H1 (cell line): ENCODE data around the gene FBXO21. TPM values are rescaled to one million over a fixed set of nuclear protein-coding genes. Genes with fewer than 3 reads are reported as not detected.

Experiments used
- CTCF ChIA-PET: fragments of 300-600 bp; sonication (Branson Sonifier 250); formaldehyde crosslinking; loops from one replicate; lab custom pipeline; 2021; ENCODE audit not compliant: partially characterized antibody; lab: Charles Lee
- POLR2A ChIA-PET: fragments of 300-600 bp; sonication (Branson Sonifier 250); formaldehyde crosslinking; loops from one replicate; lab custom pipeline; 2021; ENCODE audit warnings: inconsistent platforms; ENCODE audit not compliant: partially characterized antibody; lab: Charles Lee
- DNase-seq, 2 experiments: peaks; one replicate each; pipeline versions ENCODE4 v3.0.0 to v3.0.0-alpha.2; 2010 to 2022; ENCODE audit warnings: low spot score in 2 of 2, low read depth in 1 of 2, mixed read lengths in 1 of 2
- FAIRE-seq: peaks from 2 replicates; lab custom pipeline; 2011; peaks lifted over from hg19 to GRCh38; lab: Jason Lieb, UNC
- H2AFZ ChIP-seq: 2 replicates; pipeline ENCODE4 v1.8.1; 2012; ENCODE audit warnings: low read length, inconsistent platforms
- H2AK5ac ChIP-seq: 2 replicates; pipeline ENCODE4 v1.6.1; 2013; ENCODE audit warnings: low read depth, low read length
- H2BK120ac ChIP-seq: replicated peaks from 2 replicates; pipeline ENCODE3; 2013; ENCODE audit warnings: low read depth, low read length, inconsistent platforms
- H2BK12ac ChIP-seq: 2 replicates; pipeline ENCODE4 v1.6.1; 2013; ENCODE audit warnings: low read depth, low read length
- H2BK15ac ChIP-seq: 2 replicates; pipeline ENCODE4 v1.6.1; 2013; ENCODE audit warnings: low read length
- H2BK20ac ChIP-seq: 2 replicates; pipeline ENCODE4 v1.6.1; 2013; ENCODE audit warnings: low read length
- H2BK5ac ChIP-seq: 2 replicates; pipeline ENCODE4 v1.6.1; 2013; ENCODE audit warnings: low read depth, low read length
- H3K14ac ChIP-seq: 2 replicates; pipeline ENCODE4 v1.6.1; 2013; ENCODE audit warnings: inconsistent platforms; ENCODE audit not compliant: insufficient read length
- H3K18ac ChIP-seq: 2 replicates; pipeline ENCODE4 v1.6.1; 2013; ENCODE audit warnings: low read length; ENCODE audit errors: extremely low read depth
- H3K23ac ChIP-seq: 2 replicates; pipeline ENCODE4 v1.6.1; 2013; ENCODE audit warnings: inconsistent platforms; ENCODE audit not compliant: insufficient read length
- H3K23me2 ChIP-seq: 2 replicates; pipeline ENCODE4 v1.6.1; 2013; ENCODE audit warnings: low read depth, low read length
- H3K27ac ChIP-seq: 2 replicates; pipeline ENCODE4 v1.6.1; 2011; ENCODE audit warnings: low read depth, low read length, inconsistent platforms
- H3K27me3 ChIP-seq, 4 experiments: replicated peaks in 1 of 4; 1 replicate in 1 of 4; 2 replicates in 3 of 4; pipeline versions ENCODE4 v1.6.1 to v1.8.1; 2011 to 2013; ENCODE audit warnings: low read length in 3 of 4, mild to moderate bottlenecking in 3 of 4, inconsistent platforms in 2 of 4, mixed read lengths in 2 of 4, moderate library complexity in 1 of 4; ENCODE audit not compliant: control insufficient read depth in 3 of 4, insufficient read depth in 3 of 4; ENCODE audit errors: extremely low read depth in 1 of 4
- H3K36me3 ChIP-seq, 4 experiments: 2 replicates each; pipeline versions ENCODE4 v1.6.1 to v1.8.1; 2011 to 2013; ENCODE audit warnings: mild to moderate bottlenecking in 4 of 4, low read length in 3 of 4, moderate library complexity in 2 of 4, control low read depth in 1 of 4, inconsistent platforms in 1 of 4; ENCODE audit not compliant: insufficient read depth in 4 of 4, control insufficient read depth in 2 of 4
- H3K4ac ChIP-seq: replicated peaks from 2 replicates; pipeline ENCODE3; 2013; ENCODE audit warnings: low read length, low read depth, mixed read lengths, inconsistent platforms; ENCODE audit not compliant: insufficient read length
- H3K4me1 ChIP-seq, 4 experiments: replicated peaks in 1 of 4; 1 replicate in 1 of 4; 2 replicates in 3 of 4; pipeline versions ENCODE4 v1.6.1 to v1.8.1; 2011 to 2013; ENCODE audit warnings: low read length in 3 of 4, inconsistent platforms in 2 of 4, mixed read lengths in 1 of 4; ENCODE audit not compliant: insufficient read depth in 4 of 4, control insufficient read depth in 3 of 4
- H3K4me2 ChIP-seq, 2 experiments: 2 replicates each; pipeline versions ENCODE4 v1.6.1 to v1.8.1; 2011 to 2013; ENCODE audit warnings: low read depth in 2 of 2, low read length in 2 of 2, control low read depth in 1 of 2, inconsistent platforms in 1 of 2, mild to moderate bottlenecking in 1 of 2; ENCODE audit not compliant: insufficient read depth in 1 of 2
- H3K4me3 ChIP-seq, 4 experiments: fragments of 200-600, 300-600 bp in 1 of 4; sonication (generic), shearing (Covaris generic), sonication (Bioruptor Twin) in 1 of 4; 2 replicates each; pipeline versions ENCODE4 v1.5.1 to v1.8.1; 2011 to 2016; ENCODE audit warnings: low read length in 4 of 4, low read depth in 3 of 4, control low read depth in 2 of 4, inconsistent platforms in 2 of 4, mild to moderate bottlenecking in 2 of 4, mixed read lengths in 1 of 4, moderate library complexity in 1 of 4; ENCODE audit not compliant: insufficient read depth in 2 of 4; ENCODE audit errors: extremely low read depth in 1 of 4
- H3K56ac ChIP-seq: replicated peaks from 2 replicates; pipeline ENCODE3; 2013; ENCODE audit warnings: low read depth, mild to moderate bottlenecking, mixed read lengths, low read length, inconsistent platforms; ENCODE audit not compliant: insufficient read length
- H3K79me1 ChIP-seq: 2 replicates; pipeline ENCODE4 v1.6.1; 2013; ENCODE audit warnings: low read depth, low read length, control low read depth
- H3K79me2 ChIP-seq, 2 experiments: 2 replicates each; pipeline versions ENCODE4 v1.6.1 to v1.8.1; 2012 to 2013; ENCODE audit warnings: low read length in 2 of 2, mild to moderate bottlenecking in 2 of 2, inconsistent platforms in 1 of 2; ENCODE audit not compliant: insufficient read depth in 2 of 2, control insufficient read depth in 1 of 2
- H3K9ac ChIP-seq, 4 experiments: replicated peaks in 1 of 4; 1 replicate in 1 of 4; 2 replicates in 3 of 4; pipeline versions ENCODE4 v1.6.1 to v1.8.1; 2011 to 2013; ENCODE audit warnings: low read depth in 3 of 4, low read length in 3 of 4, control low read depth in 2 of 4, mild to moderate bottlenecking in 2 of 4, moderate library complexity in 2 of 4, inconsistent platforms in 1 of 4; ENCODE audit errors: extremely low read depth in 1 of 4
- H3K9me3 ChIP-seq, 2 experiments: 2 replicates each; pipeline versions ENCODE4 v1.6.1 to v1.8.1; 2012 to 2013; ENCODE audit warnings: mild to moderate bottlenecking in 2 of 2, moderate library complexity in 2 of 2, control low read depth in 1 of 2, inconsistent platforms in 1 of 2, low read depth in 1 of 2, low read length in 1 of 2, mixed read lengths in 1 of 2; ENCODE audit not compliant: insufficient read depth in 2 of 2
- H4K20me1 ChIP-seq, 2 experiments: replicated peaks in 1 of 2; 2 replicates each; pipeline versions ENCODE3 to v1.8.1; 2011 to 2013; ENCODE audit warnings: inconsistent platforms in 2 of 2, low read length in 2 of 2, mild to moderate bottlenecking in 1 of 2; ENCODE audit not compliant: insufficient read depth in 2 of 2, control insufficient read depth in 1 of 2
- H4K5ac ChIP-seq: 2 replicates; pipeline ENCODE4 v1.6.1; 2013; ENCODE audit warnings: low read length, low read depth, mixed read lengths, inconsistent platforms; ENCODE audit not compliant: insufficient read length
- H4K8ac ChIP-seq: 2 replicates; pipeline ENCODE4 v1.8.0; 2013; ENCODE audit warnings: mild to moderate bottlenecking, moderate library complexity, low read length, inconsistent platforms; ENCODE audit not compliant: insufficient read depth; ENCODE audit errors: extremely low read depth
- H4K91ac ChIP-seq: replicated peaks from 2 replicates; pipeline ENCODE3; 2013; ENCODE audit warnings: low read length, mixed read lengths, inconsistent platforms; ENCODE audit not compliant: insufficient read length
- CEBPB ChIP-seq: IDR thresholded peaks from 2 replicates; pipeline ENCODE4 v1.6.1; 2012; ENCODE audit warnings: low read depth, low read length
- CTBP2 ChIP-seq: IDR thresholded peaks from 2 replicates; pipeline ENCODE4 v1.7.0; 2011; ENCODE audit warnings: borderline replicate concordance, mild to moderate bottlenecking, moderate library complexity, mixed read lengths, low read length; ENCODE audit not compliant: insufficient read depth, insufficient read length
- YY1 ChIP-seq: IDR thresholded peaks from 2 replicates; pipeline ENCODE4 v1.6.1; 2011; ENCODE audit warnings: low read depth, mild to moderate bottlenecking, low read length
- WGBS, 2 experiments: shearing (Covaris generic) in 1 of 2; methylation state at CpG; one replicate each; pipeline versions ENCODE4 v1.1.6 to v1.1.7; 2013 to 2015; ENCODE audit warnings: low lambda C conversion rate in 2 of 2, mixed read lengths in 2 of 2, inconsistent platforms in 1 of 2, low coverage in 1 of 2, missing lambda C conversion rate in 1 of 2; ENCODE audit not compliant: insufficient replicate concordance in 2 of 2, insufficient coverage in 1 of 2, insufficient read length in 1 of 2; ENCODE audit errors: extremely low coverage in 1 of 2, missing lambda C conversion rate in 1 of 2; 5-methylcytosine and 5-hydroxymethylcytosine counted together
- polyA plus RNA-seq, 7 experiments: library from polyadenylated mRNA; depleted of rRNA in 3 of 7; stranded (reverse) in 5 of 7; unstranded in 2 of 7; fragments of >200 nt in 5 of 7; fragments of 200-250 nt in 2 of 7; gene quantifications; 1 replicate in 5 of 7; 2 replicates in 1 of 7; 4 replicates in 1 of 7; pipeline versions ENCODE4 v1.2.1 to v1.2.3, GENCODE V29; 2011 to 2013; ENCODE audit warnings: missing spikeins in 2 of 7, mixed read lengths in 2 of 7
- total RNA-seq: library from RNA; stranded (reverse); fragmentation: NEBNext Ultra II Directional; extraction: Animal tissue kit (Norgen Biotek cat#: 25700); gene quantifications from 2 replicates; pipeline ENCODE4 v1.2.1, GENCODE V29; 2021

Gene FBXO21
- total and polyA plus RNA-seq, 2 of the 8 experiments (the other 6 are each of a cell fraction or from before 2014, with no cell fraction given), result 57.0 to 80.6 TPM

GRCh38 chr12:117124421-117125271 lies 65.6 kb downstream of the FBXO21 start:
- CTCF ChIA-PET, result interaction anchor here (0.7 to 1.1 kb wide), 2 partner anchors 11 to 99 kb away, joined by 3 read pairs; no protein-coding TSS in a partner anchor
- no peak overlapping the region for H3K4me2 ChIP-seq
- WGBS, 2 experiments, result 84% methylated on average over 8 of the region's 8 CpGs; no CpG with 5 or more reads in 1 of the 2 experiments
- TF ChIP-seq CTBP2 (no peak), CEBPB (no peak), YY1 (no peak)

More at GRCh38 chr12:117124421-117125271, 65.6 kb downstream of the FBXO21 start:
- Histone ChIP-seq H3K4ac (no peak overlapping the region), H3K4me1 (no peaks in the 10 kb centered on the region; a peak in 1 of 7 replicates), H3K27ac (no peak overlapping the region), H3K14ac (no peak overlapping the region), H2BK20ac (no peak overlapping the region), H4K20me1 (peaks cover 0 to 2% of the 10 kb centered on the region in 2 experiments), H3K36me3 (no peaks in the 10 kb centered on the region; a peak in 1 of 8 replicates), H2BK5ac (no peak overlapping the region), H3K56ac (no peak overlapping the region), H2BK120ac (no peak overlapping the region), H4K91ac (no peak overlapping the region), H2BK12ac (no peak overlapping the region), H3K18ac (no peak overlapping the region), H2AFZ (no peak overlapping the region), H3K9ac (no peak overlapping the region), H3K79me2 (peaks cover 0 to 3% of the 10 kb centered on the region in 2 experiments; a peak in 1 of 4 replicates), H4K5ac (no peak overlapping the region), H3K23ac (no peak overlapping the region), H3K79me1 (no peaks in the 10 kb centered on the region), H3K4me3 (no peak overlapping the region), H3K27me3 (no peaks in the 10 kb centered on the region), H2AK5ac (no peak overlapping the region), H3K23me2 (no peaks in the 10 kb centered on the region), H4K8ac (no peak overlapping the region), H3K9me3 (peaks cover 28 to 30% of the 10 kb centered on the region in 2 experiments), H2BK15ac (no peak overlapping the region)
- POLR2A ChIA-PET, result no interaction called here
- FAIRE-seq (no peak), DNase-seq (no peak)
